Measurements from ENCODE around the gene MYBL2.

MYBL2 gene

DNA sequence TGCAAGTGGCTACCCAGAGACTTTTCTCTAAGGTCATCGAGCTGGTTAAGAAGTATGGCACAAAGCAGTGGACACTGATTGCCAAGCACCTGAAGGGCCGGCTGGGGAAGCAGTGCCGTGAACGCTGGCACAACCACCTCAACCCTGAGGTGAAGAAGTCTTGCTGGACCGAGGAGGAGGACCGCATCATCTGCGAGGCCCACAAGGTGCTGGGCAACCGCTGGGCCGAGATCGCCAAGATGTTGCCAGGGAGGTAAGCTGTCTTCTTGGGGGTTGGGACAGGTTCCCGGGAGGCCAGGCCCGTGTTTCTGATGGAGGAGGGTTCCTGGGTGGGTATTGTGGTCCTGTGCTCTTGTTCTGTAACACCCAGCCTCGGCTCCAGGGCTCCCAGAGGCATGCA is 19.9 kb downstream of the MYBL2 start:
- DNase-seq = no peak

DNA sequence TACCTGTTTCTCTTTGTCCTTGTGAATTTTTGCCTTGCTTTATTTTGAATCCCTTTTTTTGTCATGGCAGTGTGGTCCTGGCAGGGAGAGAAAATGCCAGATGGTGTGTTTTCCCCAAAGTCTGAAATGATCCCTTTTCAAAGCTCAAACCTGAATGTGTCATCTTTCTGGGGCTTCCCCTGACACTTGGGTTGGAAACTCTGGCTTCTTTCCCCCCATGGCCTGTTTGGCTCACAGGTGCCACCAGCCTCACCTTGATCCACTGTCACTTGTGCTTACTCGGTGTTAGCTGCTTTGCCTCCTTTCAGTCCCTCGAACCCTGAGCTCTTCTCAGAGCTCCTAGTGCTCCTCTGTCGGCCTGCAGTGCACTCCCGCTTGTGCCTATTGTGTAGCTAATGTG is 22.3 kb downstream of the MYBL2 start:
- no peak for DNase-seq

DNA sequence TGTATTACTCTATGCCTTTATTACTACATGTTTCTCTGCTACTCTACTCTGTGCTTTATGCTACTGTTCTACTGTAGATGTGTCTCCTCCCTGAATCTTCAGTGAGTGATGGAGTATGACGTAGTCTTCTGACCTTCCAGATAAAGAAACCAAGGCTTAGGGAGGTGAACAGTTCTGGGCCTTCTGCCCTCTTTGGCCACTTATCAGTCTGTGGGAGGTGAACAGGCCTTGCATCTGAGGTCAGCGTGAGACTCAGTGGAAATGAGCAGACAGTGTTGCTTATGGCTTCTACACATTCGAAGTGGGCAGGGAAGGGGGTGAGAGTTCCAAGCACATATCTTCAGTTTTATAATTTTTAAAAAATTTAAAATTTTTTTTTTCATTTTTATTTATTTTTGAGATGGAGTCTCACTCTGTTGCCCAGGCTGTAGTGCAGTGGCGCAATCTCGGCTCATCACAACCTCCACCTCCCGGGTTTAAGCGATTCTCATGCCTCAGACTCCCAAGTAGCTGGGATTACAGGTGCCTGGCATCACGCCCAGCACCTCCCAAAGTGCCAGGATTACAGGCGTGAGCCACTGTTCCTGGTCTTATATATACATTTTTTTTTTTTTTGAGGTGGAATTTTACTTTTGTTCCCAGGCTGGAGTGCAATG is 24.2 kb downstream of the MYBL2 start:
- DNase-seq = no peak

DNA sequence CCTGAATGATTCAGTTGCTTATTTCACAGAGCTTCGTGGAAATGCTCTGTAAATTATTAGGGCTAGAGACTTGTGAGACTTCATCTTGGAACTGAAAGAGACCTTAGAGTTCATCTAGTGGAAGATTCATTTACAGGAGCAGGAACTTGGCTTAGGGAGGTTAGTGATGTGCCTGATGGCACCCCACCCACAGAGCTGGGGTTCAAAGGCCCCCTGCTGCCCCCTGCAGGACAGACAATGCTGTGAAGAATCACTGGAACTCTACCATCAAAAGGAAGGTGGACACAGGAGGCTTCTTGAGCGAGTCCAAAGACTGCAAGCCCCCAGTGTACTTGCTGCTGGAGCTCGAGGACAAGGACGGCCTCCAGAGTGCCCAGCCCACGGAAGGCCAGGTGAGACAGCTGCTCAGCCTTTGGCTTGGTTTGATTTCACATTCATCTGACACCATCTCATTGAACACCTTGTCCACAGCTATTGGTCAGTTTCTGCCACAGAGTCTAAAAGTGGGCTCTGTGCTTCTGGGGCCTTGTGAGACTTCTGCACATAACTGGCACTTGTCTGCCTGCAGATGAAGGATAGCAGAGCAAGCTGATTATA is 25.1 kb downstream of the MYBL2 start:
- DNase-seq = peak; percentile 76

DNA sequence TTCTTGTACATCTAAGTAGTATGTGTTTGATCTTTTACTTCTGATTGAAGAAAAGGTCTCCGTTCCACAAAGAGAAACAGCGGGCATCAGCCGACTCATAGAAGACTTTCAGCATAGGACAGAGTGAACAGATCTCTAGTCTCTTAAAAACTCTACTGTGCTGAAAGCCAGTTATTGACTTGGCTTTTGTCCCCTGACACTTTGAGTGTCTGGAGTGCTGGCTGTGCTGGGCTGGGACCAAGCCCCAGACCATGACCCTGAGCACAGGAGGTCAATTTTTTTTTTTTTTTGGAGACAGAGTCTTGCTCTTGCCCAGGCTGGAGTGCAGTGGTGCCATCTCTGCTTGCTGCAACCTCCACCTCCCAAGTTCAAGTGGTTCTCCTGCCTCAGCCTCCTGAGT is 27.8 kb downstream of the MYBL2 start:
- no peak for DNase-seq

DNA sequence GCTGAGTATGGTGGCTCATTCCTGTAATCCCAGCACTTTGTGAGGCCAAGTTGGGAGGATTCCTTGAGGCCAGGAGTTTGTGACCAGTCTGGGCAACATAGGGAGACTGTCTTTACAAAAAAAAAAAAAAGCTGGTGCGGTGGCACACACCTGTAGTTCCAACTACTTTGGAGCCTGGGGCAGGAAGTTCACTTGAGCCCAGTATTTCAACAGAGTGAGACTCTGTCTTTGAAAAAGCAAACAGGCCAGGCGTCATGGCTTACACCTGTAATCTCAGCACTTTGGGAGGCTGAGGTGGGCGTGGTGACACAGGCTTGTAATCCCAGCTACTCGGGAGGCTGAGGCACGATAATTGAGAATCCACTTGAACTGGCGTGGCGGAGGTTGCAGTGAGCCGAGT is 28.7 kb downstream of the MYBL2 start:
- no peak for DNase-seq

DNA sequence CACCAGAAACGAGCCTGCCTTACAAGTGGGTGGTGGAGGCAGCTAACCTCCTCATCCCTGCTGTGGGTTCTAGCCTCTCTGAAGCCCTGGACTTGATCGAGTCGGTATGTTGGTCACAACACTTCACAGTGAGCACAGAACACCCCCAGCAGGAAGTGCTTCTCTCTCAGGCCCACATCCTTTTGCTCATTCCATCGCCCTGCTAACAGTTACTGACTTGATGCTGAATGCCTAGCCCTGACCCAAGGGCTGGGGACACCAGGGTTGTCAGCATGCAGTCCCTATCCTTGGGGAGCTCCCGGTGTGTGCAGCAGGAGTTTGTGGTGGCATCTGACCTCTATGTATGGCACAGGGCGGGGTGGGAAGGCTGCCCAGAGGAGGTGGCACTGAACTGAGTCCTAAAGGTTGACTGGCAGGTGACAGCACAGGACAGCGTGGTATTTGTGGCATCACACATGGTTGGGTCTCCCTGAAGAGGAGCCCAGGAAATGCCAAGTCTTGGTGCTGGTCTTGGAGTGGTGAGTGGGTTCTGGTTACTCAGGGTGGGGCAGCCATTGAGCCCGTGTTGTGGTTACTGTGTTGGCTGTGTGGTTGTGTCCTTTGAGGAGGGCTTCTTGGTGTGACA is 33.1 kb downstream of the MYBL2 start:
- DNase-seq = no peak

DNA sequence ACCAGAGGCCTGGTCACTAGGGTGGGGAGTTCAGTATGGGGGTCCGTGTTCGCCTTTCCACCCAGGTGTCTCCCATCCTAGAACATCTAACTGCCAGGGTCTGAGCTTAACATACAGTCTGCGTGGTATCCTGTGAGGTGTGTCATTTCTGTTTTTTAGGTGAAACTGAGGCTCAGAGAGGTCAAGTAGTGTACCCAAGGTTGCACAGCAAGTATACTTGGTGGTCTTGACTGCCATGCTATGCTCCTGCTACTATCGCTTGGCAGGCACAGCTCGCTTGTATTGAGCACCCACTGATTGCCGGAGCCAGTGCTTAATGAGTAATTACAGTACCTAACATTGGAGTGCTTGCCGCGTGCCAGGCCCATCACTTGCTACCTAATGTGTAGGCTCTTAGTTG is 33.7 kb downstream of the MYBL2 start:
- DNase-seq = no peak

DNA sequence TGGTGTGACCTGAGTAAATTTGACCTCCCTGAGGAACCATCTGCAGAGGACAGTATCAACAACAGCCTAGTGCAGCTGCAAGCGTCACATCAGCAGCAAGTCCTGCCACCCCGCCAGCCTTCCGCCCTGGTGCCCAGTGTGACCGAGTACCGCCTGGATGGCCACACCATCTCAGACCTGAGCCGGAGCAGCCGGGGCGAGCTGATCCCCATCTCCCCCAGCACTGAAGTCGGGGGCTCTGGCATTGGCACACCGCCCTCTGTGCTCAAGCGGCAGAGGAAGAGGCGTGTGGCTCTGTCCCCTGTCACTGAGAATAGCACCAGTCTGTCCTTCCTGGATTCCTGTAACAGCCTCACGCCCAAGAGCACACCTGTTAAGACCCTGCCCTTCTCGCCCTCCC is 35.6 kb downstream of the MYBL2 start:
- DNase-seq = no peak

DNA sequence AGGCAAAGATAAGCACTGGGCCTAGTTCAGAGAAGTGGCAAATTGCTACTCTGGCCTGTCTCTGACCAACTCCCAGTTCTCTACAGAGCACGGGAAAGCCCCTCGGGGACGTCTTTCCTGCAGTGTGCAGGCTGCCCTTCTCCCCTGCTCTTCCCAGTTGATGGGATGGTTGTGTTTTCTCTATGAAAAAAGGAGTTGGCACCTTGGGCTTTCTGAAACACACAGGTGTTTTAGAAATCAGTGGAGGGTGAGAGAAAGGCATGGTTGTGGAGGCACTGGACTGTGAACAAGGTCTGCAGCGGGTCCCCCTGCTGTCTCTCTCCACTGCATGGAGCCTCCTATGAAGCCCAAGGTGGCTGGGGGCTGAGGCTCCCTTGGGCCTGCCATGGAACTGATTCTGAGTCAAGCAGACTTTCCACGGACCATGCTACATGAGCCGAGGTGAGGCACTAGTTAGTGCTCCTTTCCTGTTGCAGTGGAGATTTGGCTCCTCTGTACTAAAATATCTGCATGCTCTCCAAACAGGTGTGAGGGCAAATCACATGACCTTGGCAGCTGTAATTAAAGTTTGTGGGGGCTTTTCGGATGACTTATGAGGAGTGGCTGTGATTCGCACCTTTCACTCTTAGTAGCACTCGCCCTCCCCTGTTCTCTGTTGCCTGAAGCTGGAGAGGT is 43.6 kb downstream of the MYBL2 start:
- no peak for DNase-seq

DNA sequence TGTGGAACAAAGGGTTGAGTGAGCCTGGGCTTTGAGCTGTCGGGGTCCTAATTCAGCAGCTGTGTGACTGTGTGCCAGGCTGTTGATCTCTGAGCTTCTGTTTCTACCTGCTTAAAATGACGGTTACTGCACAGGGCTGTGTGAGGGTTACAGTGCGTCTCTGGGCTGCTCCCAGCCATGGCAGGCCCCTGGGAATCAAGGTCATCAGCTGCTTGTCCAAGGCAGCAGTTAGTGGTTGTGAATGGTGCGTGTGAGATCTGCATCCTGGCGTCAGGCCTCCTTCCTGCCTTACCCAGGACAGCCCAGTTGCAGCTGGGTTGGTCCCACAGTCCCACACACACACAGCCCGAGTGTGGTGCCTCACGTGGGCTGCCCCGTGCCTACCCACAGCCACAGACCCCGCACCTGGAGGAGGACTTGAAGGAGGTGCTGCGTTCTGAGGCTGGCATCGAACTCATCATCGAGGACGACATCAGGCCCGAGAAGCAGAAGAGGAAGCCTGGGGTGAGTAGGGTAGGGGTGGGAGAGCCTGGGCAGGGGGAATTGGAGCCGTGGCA is 44.3 kb downstream of the MYBL2 start:
- no peak for DNase-seq

DNA sequence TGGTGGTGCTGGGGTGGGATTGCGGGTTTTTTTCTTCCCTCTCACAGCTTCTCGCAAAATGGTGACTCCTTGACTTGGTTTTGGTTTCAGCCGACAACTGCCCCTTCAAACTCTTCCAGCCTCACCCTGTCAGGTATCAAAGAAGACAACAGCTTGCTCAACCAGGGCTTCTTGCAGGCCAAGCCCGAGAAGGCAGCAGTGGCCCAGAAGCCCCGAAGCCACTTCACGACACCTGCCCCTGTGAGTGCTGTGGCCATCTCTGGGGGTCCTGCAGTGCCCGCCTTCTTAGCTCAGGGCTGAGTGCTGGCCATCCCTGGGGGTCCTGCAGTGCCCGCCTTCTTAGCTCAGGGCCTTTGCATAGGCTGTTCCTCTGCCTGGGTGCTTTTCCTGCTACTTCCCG is 48.1 kb downstream of the MYBL2 start:
- DNase-seq = no peak

DNA sequence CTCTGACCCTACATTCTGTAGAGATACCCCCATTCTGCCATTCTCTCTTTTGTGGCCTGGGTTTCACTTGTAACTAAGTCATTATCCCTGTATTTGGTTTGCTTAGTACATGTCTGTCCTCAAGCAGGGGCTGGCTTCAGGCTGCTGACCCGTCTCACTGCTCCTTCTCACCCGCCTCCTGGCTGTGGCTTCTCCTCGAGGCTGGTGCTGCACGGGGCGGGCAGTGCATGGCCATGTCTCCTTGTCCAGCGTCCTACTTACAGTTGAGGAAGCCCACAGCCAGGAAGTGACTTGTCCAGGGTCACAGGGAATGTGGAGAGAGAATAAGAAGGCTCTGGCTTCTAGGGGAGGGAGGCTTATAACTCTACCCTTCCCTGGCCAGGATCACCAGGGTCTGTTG is 48.6 kb downstream of the MYBL2 start:
- no peak for DNase-seq

DNA sequence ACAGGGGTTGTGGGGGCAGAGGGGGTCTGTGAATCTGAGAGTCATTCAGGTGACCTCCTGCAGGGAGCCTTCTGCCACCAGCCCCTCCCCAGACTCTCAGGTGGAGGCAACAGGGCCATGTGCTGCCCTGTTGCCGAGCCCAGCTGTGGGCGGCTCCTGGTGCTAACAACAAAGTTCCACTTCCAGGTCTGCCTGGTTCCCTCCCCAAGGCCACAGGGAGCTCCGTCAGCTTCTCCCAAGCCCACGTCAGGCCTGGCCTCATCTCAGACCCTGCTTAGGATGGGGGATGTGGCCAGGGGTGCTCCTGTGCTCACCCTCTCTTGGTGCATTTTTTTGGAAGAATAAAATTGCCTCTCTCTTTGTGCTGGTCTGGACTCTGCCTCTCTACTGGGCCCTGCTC is 49.2 kb downstream of the MYBL2 start:
- DNase-seq = no peak

DNA sequence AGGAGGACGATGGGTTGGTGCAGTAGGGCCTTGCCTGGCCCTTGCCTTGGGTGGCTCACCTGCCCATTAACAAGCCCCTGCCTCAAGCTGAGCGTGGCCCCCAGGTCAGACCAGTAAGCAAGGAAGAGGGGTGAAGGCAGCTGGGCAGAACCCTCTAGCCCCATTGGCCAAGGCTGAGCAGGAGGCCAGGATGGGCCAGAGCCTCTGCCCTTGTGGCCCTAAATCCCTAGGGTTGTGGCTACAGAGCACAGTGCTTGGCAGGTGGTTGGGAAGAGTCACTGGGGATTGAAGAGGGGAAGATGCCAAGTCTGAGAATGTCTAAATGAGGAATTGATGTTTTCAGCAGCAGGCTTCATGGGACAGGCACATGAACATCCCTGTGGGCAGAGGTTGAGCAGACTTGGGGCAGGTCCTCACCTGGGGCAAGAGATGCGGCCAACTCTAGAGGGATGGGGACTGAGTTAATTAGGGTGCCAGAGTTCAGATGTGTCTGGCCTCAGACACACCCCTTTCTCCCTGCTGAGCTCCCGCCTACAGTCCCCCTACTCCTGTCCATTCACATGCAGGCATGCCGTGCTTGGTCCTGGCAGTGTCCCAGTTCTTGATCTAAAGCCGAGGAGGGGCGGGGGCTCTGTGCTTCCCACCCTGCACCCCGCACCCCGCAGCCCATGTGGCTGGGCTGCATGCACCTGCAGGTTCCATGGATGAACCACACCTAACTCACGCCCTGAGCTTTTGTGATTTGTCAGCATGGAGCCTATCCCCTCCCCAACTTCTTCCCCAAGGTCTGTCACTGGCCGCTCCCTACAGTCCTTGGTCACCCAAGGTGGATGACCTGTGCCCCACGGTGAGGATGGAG is 50.1 kb downstream of the MYBL2 start:
- no peak for DNase-seq

DNA sequence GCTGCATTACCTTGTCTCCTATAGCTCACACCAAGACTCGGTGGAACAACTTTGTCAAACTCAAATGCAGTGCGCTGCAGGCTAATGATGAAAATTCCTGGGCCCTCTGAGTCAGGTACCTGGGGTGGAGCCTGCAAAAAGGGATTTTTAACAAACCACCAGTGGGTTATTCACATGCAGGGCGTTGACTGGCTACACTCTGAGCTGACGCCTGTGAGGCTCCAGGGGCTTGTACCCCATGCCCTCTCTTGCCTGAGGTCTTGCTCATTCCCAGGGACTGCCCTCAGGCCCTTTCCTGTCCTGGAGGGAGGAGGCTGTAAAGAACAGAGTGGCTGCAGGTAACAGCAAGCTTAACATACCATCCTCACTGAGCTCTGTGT is 50.7 kb downstream of the MYBL2 start:
- DNase-seq = no peak

DNA sequence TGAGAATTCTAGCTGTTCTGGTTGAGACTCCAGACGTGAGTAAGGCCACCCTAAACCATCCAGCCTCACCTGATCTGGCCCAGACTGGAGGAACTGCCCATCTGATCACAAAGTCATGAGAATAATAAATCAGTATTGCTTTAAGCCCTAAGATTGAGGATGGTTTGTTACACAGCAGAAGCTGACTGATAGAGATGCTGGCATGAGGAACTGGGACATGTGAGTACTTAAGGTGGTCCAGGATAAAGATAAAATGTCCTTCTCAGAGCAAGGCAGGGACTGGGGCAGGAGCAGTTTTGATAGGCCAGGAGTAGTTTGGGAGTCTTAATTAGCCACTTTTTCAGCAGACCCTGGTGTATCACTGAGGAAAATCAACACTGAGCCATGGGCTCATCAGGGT is 53.1 kb downstream of the MYBL2 start:
- no peak for DNase-seq

DNA sequence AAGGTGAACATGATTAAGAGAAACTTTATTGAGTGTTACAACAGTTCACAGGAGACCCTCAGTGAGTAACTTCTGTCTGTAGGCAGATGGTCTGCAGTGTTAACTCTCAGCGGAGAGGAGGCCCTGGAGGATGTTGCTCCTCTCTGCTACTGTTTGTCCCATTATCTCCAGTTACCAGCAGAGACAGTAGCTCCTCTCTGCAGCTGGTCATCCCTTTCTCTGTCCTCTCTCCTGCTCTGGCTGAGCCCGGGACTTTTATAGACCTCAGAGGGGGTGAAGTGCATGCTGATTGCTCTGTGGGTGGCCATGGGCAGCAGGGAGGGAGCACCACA is 54.1 kb downstream of the MYBL2 start:
- peak; percentile 47 for DNase-seq

DNA sequence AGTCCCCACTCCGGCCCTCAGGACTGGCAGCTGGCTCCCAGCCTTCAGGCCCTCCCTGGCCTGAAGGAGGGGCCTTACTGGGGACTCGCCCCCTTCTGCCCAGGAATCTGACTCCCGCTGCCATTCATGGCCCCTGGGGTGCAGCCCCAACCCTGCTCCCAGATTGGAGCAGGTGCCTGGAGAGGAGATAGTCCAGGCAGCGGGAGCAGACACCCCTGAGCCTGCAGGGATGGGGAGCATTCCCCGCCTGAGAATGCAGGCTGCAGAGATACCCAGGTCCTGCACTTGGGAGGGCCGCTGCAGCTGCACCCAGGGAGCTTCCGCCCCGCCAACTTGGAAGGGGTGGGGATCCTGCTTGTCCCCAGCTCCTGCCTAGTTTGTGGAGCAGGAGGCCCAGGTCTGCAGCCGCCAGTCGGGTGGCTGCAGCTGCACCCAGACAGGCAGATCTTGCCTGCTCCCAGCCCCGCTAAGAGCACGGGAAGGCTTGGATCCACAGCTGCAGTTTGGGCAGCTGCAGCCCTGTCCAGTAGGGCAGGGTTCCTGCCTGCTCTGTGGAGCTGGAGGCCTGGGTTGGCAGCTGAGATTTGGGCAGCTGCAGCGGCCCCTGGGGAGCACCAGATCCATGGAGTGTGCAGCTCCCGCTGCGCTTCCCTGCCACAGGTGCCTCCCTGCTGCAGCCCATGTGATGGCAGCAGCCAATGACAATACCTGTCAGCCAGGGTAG is 54.7 kb downstream of the MYBL2 start:
- peak; percentile 46 for DNase-seq

DNA sequence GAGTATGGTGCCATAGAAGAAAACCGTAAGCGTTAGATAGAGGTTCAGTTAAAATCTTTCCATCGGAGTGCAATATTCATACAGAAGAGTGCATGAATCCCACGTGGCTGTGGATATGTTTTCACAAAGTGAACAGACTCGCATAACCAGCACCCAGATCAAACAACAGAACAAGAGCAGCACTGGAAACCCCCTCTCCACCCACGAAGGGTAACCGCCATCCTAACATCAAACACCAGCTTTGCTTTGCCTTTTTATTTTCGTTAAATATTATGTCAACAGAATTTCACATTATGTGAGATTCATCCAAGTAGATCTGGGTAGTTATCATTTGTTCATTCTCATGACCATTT is 55.2 kb downstream of the MYBL2 start:
- DNase-seq = no peak

DNA sequence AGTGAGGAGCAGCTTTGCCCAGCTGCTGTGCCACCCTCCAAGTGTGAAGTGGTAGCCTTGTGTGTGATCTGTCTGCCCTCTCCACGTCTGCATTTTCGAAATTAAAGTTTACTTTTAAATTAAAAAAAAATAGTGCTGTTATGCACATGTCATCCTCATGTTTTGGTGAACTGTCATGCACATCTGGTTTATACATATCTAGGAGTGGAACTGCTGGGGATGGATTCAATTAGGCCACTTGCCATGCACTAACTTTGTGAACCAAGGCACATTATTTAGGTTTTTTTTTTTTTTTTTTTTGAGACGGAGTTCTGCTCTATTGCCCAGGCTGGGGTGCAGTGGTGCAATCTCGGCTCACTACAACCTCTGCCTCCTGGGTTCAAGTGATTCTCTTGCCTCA is 56.3 kb downstream of the MYBL2 start:
- DNase-seq = no peak

DNA sequence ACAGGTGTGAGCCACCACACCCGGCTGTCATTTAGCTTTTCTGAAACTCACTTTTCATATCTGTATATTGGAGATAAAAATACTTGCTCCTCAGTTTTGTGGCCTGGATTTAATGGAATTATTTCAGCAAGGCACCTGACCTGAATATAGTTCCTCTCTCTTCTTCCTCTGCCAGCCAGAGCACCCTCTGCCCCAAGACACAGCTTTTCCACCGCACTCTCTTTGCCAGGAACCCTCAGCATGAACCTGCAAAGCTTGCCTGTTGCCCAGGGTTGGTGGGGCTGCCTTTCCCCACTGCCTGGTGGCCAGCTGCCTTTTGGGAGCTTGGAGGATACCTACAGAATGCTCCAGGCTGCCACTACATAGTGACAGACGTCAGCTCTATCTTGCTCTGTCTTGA is 56.8 kb downstream of the MYBL2 start:
- no peak for DNase-seq

DNA sequence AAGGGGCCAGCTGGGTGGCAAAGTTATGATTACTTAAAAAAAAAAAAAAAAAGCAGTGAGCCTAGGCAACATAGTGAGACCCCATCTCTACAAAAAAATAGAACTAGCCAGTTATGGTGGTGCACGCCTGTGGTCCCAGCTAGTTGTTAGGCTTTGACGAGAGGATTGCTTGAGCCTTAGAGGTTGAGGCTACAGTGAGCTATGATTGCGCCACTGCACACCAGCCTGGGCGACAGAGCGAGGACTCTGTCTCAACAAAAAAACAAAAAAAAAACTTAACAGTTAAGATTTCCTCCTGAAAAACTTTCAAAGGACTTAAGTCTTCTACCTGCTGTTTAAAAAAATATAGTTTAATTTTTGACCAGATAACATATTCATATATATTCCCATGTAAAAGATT is 57.5 kb downstream of the MYBL2 start:
- no peak for DNase-seq
